Natural killer cell (primary cell): ENCODE data around the gene DNAJB7. TPM values are rescaled to one million over a fixed set of nuclear protein-coding genes. Genes with fewer than 3 reads are reported as not detected.

ENCODE experiments used
- ATAC-seq, 3 donors: fragments of 150-1000 bp in 2 of 3; fragments of 200-7000 bp in 1 of 3; cut with Tn5 transposase; 1 replicate in 1 of 3; 2 replicates in 2 of 3; pipeline ENCODE4 v1.10.0; 2021; ENCODE audit warnings: mild to moderate bottlenecking in 2 of 3, moderate library complexity in 2 of 3
- DNase-seq, 2 donors: peaks; one replicate each; pipeline versions ENCODE4 v3.0.0 to v3.0.0-alpha.2; 2013 to 2021; ENCODE audit warnings: mixed read lengths in 1 of 2
- H3K27ac ChIP-seq: one replicate; pipeline ENCODE4 v1.5.1; 2013; ENCODE audit warnings: mild to moderate bottlenecking, low read length
- H3K27me3 ChIP-seq: one replicate; pipeline ENCODE4 v1.6.1; 2013; ENCODE audit warnings: low read length; ENCODE audit not compliant: control insufficient read depth, insufficient read depth
- H3K36me3 ChIP-seq: one replicate; pipeline ENCODE4 v1.6.1; 2013; ENCODE audit warnings: low read length; ENCODE audit not compliant: control insufficient read depth, insufficient read depth
- H3K4me1 ChIP-seq: one replicate; pipeline ENCODE4 v1.6.1; 2013; ENCODE audit warnings: low read length; ENCODE audit not compliant: control insufficient read depth, insufficient read depth
- H3K4me3 ChIP-seq: one replicate; pipeline ENCODE4 v1.5.1; 2013; ENCODE audit warnings: low read length
- H3K9me3 ChIP-seq: one replicate; pipeline ENCODE4 v1.6.1; 2013; ENCODE audit warnings: low read length; ENCODE audit not compliant: control insufficient read depth, insufficient read depth
- H3K27ac Mint-ChIP-seq, 2 donors: one replicate each; pipeline ENCODE4 v1.8.0; 2022; ENCODE audit warnings: mild to moderate bottlenecking in 2 of 2, mixed read lengths in 2 of 2, moderate library complexity in 1 of 2
- H3K27me3 Mint-ChIP-seq, 2 donors: one replicate each; pipeline ENCODE4 v1.8.0; 2022; ENCODE audit warnings: low read depth in 2 of 2, mixed read lengths in 2 of 2
- H3K36me3 Mint-ChIP-seq: one replicate; pipeline ENCODE4 v1.8.0; 2022; ENCODE audit warnings: mixed read lengths
- H3K4me1 Mint-ChIP-seq, 2 donors: one replicate each; pipeline ENCODE4 v1.8.0; 2022; ENCODE audit warnings: mixed read lengths in 2 of 2
- H3K4me3 Mint-ChIP-seq: one replicate; pipeline ENCODE4 v1.8.0; 2022; ENCODE audit warnings: mild to moderate bottlenecking, moderate library complexity, mixed read lengths
- H3K9me3 Mint-ChIP-seq, 2 donors: one replicate each; pipeline ENCODE4 v1.8.0; 2022; ENCODE audit warnings: mixed read lengths in 2 of 2
- WGBS: methylation state at CpG from one replicate; pipeline ENCODE4 v1.1.7; 2013; ENCODE audit warnings: missing lambda C conversion rate; ENCODE audit not compliant: insufficient coverage; 5-methylcytosine and 5-hydroxymethylcytosine counted together
- intact Hi-C: fragments of 100-400 bp; cut with micrococcal nuclease; formaldehyde crosslinking; loops from one replicate; pipeline ENCODE4 v1.14.2; 2022
- total RNA-seq, 4 donors: library from RNA; stranded (reverse); fragments of 120-200 nt in 1 of 4; gene quantifications; one replicate each; pipeline versions ENCODE4 v1.2.3 to v1.2.4, GENCODE V29; 2013 to 2022
- TF ChIP-seq, protein P1 (sequence below): fragments of 200-600 bp; IDR thresholded peaks from one replicate; pipeline ENCODE4 v1.8.0; 2022; ENCODE audit warnings: antibody characterized with exemption

The DNAJB7 gene
- total RNA-seq, 3 donors from 2014 or later (not counting 1 experiment from before 2014, with no cell fraction given): not detected

DNA sequence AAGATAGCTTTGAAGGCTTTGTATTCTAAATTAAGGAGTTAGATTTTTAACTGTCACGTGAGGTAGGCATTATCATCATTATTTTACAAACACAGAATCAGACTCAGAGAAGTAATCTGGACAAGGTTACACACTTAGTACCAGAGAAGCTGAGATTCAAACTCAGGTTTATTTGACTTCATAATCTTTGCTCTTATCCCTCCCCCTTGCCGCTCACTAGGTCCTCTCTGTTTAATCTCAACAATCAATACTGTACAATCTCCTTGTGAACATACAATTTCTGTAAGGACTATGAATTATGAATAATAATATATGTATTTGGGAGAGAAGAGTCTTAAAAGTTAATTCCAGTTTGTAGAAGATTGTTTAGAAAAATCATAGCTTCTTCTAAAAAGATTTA, 5.2 kb upstream of the DNAJB7 start:
- Histone ChIP-seq H3K9me3 (no peaks in the 10 kb centered on the region), H3K4me1 (no peaks in the 10 kb centered on the region), H3K27me3 (no peaks in the 10 kb centered on the region), H3K36me3 (peaks cover 11% of the 10 kb centered on the region), H3K27ac (no peak overlapping the region), H3K4me3 (no peak overlapping the region)
- H3K27ac Mint-ChIP-seq: no peak overlapping the region
- H3K27me3 Mint-ChIP-seq: no peaks in the 10 kb centered on the region
- no peaks in the 10 kb centered on the region for H3K36me3 Mint-ChIP-seq
- no CpG with 5 or more reads among the region's 2 CpGs for WGBS
- ATAC-seq: no peak
- no peak for DNase-seq
- intact Hi-C loops: no loop called here
- TF ChIP-seq, protein P1, sequence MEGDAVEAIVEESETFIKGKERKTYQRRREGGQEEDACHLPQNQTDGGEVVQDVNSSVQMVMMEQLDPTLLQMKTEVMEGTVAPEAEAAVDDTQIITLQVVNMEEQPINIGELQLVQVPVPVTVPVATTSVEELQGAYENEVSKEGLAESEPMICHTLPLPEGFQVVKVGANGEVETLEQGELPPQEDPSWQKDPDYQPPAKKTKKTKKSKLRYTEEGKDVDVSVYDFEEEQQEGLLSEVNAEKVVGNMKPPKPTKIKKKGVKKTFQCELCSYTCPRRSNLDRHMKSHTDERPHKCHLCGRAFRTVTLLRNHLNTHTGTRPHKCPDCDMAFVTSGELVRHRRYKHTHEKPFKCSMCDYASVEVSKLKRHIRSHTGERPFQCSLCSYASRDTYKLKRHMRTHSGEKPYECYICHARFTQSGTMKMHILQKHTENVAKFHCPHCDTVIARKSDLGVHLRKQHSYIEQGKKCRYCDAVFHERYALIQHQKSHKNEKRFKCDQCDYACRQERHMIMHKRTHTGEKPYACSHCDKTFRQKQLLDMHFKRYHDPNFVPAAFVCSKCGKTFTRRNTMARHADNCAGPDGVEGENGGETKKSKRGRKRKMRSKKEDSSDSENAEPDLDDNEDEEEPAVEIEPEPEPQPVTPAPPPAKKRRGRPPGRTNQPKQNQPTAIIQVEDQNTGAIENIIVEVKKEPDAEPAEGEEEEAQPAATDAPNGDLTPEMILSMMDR: no peak
- no peak overlapping the region for H3K4me3 Mint-ChIP-seq
- H3K9me3 Mint-ChIP-seq: no peaks in the 10 kb centered on the region
- H3K4me1 Mint-ChIP-seq: peaks cover 0 to 4% of the 10 kb centered on the region in 2 donors

GRCh38 chr22:40862537-40862936, 624 bp upstream of the DNAJB7 start:
- intact Hi-C loops: no loop called here
- Histone ChIP-seq H3K27ac (no peak overlapping the region), H3K4me3 (no peak overlapping the region), H3K9me3 (no peaks in the 10 kb centered on the region), H3K36me3 (no peaks in the 10 kb centered on the region), H3K27me3 (no peaks in the 10 kb centered on the region), H3K4me1 (peaks cover 4% of the 10 kb centered on the region)
- no peak for ATAC-seq
- Mint-ChIP-seq H3K9me3 (no peaks in the 10 kb centered on the region), H3K4me1 (peaks cover 2 to 7% of the 10 kb centered on the region in 2 donors), H3K4me3 (no peak overlapping the region), H3K36me3 (no peaks in the 10 kb centered on the region), H3K27me3 (no peaks in the 10 kb centered on the region), H3K27ac (no peak overlapping the region)
- 100% methylated on average over 2 of the region's 2 CpGs for WGBS
- TF ChIP-seq, protein P1: no peak
- DNase-seq: no peak

GRCh38 chr22:40857309-40857855, 4.5 kb downstream of the DNAJB7 start:
- peak overlapping the region; percentile 98 for H3K4me3 Mint-ChIP-seq
- Histone ChIP-seq H3K9me3 (no peaks in the 10 kb centered on the region), H3K27me3 (no peaks in the 10 kb centered on the region), H3K4me1 (peaks cover 14% of the 10 kb centered on the region), H3K36me3 (peaks cover 3% of the 10 kb centered on the region), H3K4me3 (peak overlapping the region; percentile 78), H3K27ac (peak overlapping the region; percentile 93)
- WGBS: 8% methylated on average over 18 of the region's 18 CpGs
- H3K9me3 Mint-ChIP-seq: no peaks in the 10 kb centered on the region
- intact Hi-C loops: loop anchor here (2.0 to 5.0 kb wide), 2 partner anchors 39 to 235 kb away; partner anchors contain the start of genes EP300 and SLC25A17
- H3K4me1 Mint-ChIP-seq: peaks cover 23 to 34% of the 10 kb centered on the region in 2 donors
- ATAC-seq (peak in 1 of 3 donors; percentile 0), DNase-seq (no peak)
- TF ChIP-seq, protein P1: no peak
- H3K27ac Mint-ChIP-seq: peak overlapping the region; percentile 99 to 100
- H3K27me3 Mint-ChIP-seq: no peaks in the 10 kb centered on the region
- no peaks in the 10 kb centered on the region for H3K36me3 Mint-ChIP-seq
